ENCODE results near the gene FAM149A. TPM values are rescaled to one million over a fixed set of nuclear protein-coding genes. Genes with fewer than 3 reads are reported as not detected.

The FAM149A gene
- total RNA-seq, 1 experiment from 2014 or later = 14.6 TPM

GRCh38 chr4:186169945-186170802, 65.7 kb downstream of the FAM149A start (continued):
- TF ChIP-seq E2F4 (CRISPR knock-in tag; IDR thresholded peaks at IDR 0.05; ENCODE audit: borderline replicate concordance, low read depth) (no peak), ATF2 (CRISPR knock-in tag; IDR thresholded peaks at IDR 0.05; ENCODE audit: borderline replicate concordance, low read depth) (no peak), SMAD3 (CRISPR knock-in tag; IDR thresholded peaks at IDR 0.05; ENCODE audit: borderline replicate concordance) (no peak), ERG (CRISPR knock-in tag; IDR thresholded peaks at IDR 0.05) (no peak), ZNF423 (CRISPR knock-in tag; IDR thresholded peaks at IDR 0.05) (no peak), IRF2 (CRISPR knock-in tag; IDR thresholded peaks at IDR 0.05; ENCODE audit: borderline replicate concordance, low read depth) (no peak)

GRCh38 chr4:186170966-186171365, 66.5 kb downstream of the FAM149A start:
- DNase-seq (ENCODE audit: low spot score) = no peak
- no peak for TF ChIP-seq NFYB (CRISPR knock-in tag; conservative IDR thresholded peaks at IDR 0.05; ENCODE audit: low read depth)
- TF ChIP-seq FOXP1 (CRISPR knock-in tag; IDR thresholded peaks at IDR 0.05; ENCODE audit: borderline replicate concordance) = no peak
- TF ChIP-seq ELF4 (CRISPR knock-in tag; IDR thresholded peaks at IDR 0.05; ENCODE audit: low read depth) = no peak
- TF ChIP-seq ZNF416 (CRISPR knock-in tag; IDR thresholded peaks at IDR 0.05) = no peak
- TF ChIP-seq ZNF317 (CRISPR knock-in tag; IDR thresholded peaks at IDR 0.05; ENCODE audit: borderline replicate concordance, low read depth) = no peak
- TF ChIP-seq ZNF232 (CRISPR knock-in tag; IDR thresholded peaks at IDR 0.05) = no peak
- TF ChIP-seq CBFB (CRISPR knock-in tag; IDR thresholded peaks at IDR 0.05; ENCODE audit: low read depth) = no peak
- Mint-ChIP-seq H3K4me3 (no peak overlapping the region), H3K9me3 (no peaks in the 10 kb centered on the region), H3K4me1 (peaks cover 18% of the 10 kb centered on the region), H3K36me3 (no peaks in the 10 kb centered on the region), H3K27ac (peak overlapping the region; percentile 50; the same call in 1 of the 2 replicates), H3K27me3 (ENCODE audit: low read depth) (no peaks in the 10 kb centered on the region)
- ChIA-PET CTCF (interaction anchor here (0.6 to 0.7 kb wide), 2 partner anchors 31 to 196 kb away, joined by 4 read pairs; no protein-coding TSS in a partner anchor), POLR2A (no interaction called here)
- ATAC-seq = no peak

GRCh38 chr4:186172546-186172945, 68.0 kb downstream of the FAM149A start:
- ATAC-seq = no peak
- no peaks in the 10 kb centered on the region for H3K36me3 Mint-ChIP-seq
- POLR2A ChIA-PET = no interaction called here
- no peak overlapping the region for H3K27ac Mint-ChIP-seq
- DNase-seq (ENCODE audit: low spot score) = no peak
- CTCF ChIA-PET = interaction anchor here (1.0 kb wide), 1 partner anchor 120 kb away, joined by 3 read pairs; no protein-coding TSS in a partner anchor
- no peaks in the 10 kb centered on the region for H3K9me3 Mint-ChIP-seq
- no peak overlapping the region for H3K4me3 Mint-ChIP-seq
- H3K27me3 Mint-ChIP-seq (ENCODE audit: low read depth) = no peaks in the 10 kb centered on the region
- H3K4me1 Mint-ChIP-seq = peaks cover 12% of the 10 kb centered on the region
- no peak for TF ChIP-seq CDX4 (CRISPR knock-in tag; IDR thresholded peaks at IDR 0.05; ENCODE audit: borderline replicate concordance)
- TF ChIP-seq SOX15 (CRISPR knock-in tag; IDR thresholded peaks at IDR 0.05) = no peak
- no peak for TF ChIP-seq EMX1 (CRISPR knock-in tag; IDR thresholded peaks at IDR 0.05)
- TF ChIP-seq IRF2 (CRISPR knock-in tag; IDR thresholded peaks at IDR 0.05; ENCODE audit: borderline replicate concordance, low read depth) = no peak
- TF ChIP-seq ZNF512 (CRISPR knock-in tag; IDR thresholded peaks at IDR 0.05; ENCODE audit: borderline replicate concordance) = no peak
- no peak for TF ChIP-seq FOXP1 (CRISPR knock-in tag; IDR thresholded peaks at IDR 0.05; ENCODE audit: borderline replicate concordance)
- TF ChIP-seq PREB (CRISPR knock-in tag; IDR thresholded peaks at IDR 0.05; ENCODE audit: borderline replicate concordance) = no peak
- no peak for TF ChIP-seq ATF1 (CRISPR knock-in tag; IDR thresholded peaks at IDR 0.05)
- TF ChIP-seq E2F4 (CRISPR knock-in tag; IDR thresholded peaks at IDR 0.05; ENCODE audit: borderline replicate concordance, low read depth) = no peak
- TF ChIP-seq HMGA2 (CRISPR knock-in tag; IDR thresholded peaks at IDR 0.05) = no peak
- TF ChIP-seq ATF6 (CRISPR knock-in tag; IDR thresholded peaks at IDR 0.05) = no peak

Measured in WTC11 (cell line).